Measurements from ENCODE around the gene EMILIN2.
"Not testable (repeated sequence)": the region's sequence is repeated elsewhere in the genome, so short reads cannot be mapped to it uniquely, and the experiment has no call there.

EMILIN2 gene

DNA sequence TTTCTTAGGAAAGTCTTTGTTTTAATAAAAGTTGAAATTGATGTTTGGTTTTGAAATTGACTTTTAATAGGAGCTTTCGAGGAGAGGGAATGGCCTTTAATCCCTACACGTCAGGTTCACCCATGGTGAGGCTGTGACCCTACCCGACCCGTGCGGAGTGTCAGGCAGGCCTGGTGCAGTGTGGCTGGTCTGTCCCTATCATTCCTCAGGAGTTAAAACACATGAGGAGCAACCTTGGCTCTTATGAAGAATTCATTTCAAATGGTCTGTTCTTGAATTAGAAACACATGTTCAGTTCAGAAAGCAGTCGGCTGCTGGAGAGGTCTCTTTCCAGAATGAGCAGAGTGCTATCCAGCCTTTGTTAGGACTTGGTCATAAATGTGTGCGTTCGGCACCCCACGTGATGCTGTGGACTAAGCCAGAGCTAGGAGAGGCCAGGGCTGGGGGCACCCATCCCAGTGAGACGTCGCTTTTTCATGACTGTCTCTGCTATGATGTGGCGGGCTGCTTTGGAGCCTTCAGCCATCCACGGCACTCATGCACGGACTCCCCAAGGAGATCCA lies 54.7 kb downstream of the EMILIN2 start:
- no peak for DNase-seq

DNA sequence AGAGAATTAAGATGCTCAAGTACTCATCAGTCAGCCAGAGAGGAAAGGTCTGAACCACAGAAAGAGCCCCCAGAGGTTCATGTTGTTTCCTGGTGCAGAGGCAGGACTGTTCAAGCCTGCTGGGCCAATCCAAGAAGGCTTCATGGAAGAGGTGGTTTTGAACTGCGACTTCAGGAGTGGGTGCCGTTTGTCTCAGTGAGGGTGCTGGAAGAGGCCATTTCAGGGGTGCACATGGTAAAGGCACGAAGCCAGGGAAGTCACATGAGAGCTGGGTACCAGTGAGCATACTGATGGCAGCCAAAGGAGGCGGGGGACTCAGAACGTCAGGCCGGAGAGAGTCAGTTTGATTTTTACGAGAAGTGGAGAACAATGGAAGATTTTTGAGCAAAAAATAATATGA lies 55.5 kb downstream of the EMILIN2 start:
- DNase-seq: no peak

DNA sequence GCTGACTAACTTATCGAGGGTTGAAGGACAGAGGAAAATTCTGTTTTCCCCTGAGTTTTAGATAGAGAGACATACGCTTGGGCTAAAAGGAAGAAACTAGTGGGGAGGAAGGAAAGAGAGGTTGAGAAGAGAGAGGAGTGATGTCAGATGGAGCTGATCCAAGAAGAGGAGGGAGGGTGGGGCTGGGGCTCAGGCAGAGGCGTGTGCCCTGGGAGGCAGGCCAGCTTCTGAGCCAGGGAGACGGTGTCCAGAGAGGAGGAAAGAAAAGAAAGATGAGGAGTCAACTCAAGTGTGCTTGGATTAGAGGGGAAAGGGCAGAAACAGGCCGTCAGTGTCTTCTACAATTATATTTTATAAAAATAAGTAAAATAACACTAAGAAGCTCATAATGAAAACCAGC lies 56.2 kb downstream of the EMILIN2 start:
- no peak for DNase-seq

GRCh38 chr18:2905854-2906703 lies 59.3 kb downstream of the EMILIN2 start:
- DNase-seq: peak; percentile 53

DNA sequence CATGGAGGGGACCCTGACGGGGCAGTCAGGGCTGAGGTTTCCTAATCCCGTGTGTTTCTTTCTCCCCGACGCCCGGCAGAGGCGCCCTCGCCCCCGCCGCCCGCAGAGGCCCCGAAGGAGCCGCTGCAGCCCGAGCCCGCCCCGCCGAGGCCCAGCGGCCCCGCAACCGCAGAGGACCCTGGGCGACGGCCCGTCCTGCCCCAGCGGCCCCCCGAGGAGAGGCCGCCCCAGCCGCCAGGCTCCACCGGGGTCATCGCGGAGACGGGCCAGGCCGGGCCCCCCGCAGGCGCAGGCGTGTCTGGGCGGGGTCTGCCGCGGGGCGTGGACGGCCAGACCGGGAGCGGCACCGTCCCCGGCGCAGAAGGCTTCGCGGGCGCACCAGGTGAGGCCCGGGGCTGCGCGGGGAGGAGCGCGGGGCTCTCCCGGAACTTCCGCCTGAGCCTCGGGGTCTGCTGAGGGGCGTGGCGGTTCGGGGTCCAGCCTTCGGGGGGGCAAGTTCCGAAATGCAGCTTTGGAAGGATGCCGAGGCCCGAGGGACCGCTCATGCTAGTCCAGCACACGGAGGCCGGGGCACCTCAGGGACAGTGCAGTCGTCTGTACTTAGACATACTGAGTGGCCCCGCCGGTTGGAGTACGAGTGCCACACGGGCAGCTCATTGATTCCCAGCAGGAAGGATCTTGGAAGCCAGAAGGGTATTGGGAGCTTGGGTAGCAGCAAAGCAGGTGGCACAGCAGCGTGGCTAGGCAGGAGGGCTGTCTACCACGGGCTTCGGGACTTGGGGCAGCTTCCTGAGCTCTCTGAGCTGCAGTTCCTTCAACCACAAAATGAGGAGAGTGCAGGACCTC lies 60.1 kb downstream of the EMILIN2 start:
- peak; percentile 62 for DNase-seq

DNA sequence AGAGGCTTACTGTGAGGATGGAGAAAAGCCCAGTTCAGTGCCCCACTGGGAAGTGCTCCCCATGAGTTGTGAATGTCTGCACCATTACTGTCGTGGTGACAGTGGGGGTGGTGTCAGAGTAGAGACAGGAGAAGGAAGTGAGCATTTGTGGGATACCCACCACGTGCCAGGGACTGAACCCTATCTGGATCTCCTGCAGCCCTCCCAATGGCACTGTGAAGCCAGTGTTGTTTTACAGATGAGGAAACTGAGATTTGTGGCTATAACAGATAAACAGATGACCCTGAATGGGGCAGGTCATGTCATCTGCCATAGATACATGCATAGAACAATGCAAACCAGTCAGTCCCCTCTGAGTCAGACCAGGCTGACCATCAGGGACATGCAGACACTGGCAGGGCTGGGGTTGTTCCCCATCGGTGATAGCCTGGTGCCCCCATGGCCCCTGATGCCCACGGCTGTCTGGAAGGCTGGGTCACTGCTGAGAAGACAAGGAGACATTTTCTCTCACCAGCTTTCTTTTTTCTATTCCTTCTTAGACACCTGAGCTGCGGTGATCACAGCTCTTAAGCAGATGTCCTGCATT lies 60.8 kb downstream of the EMILIN2 start:
- DNase-seq: no peak

DNA sequence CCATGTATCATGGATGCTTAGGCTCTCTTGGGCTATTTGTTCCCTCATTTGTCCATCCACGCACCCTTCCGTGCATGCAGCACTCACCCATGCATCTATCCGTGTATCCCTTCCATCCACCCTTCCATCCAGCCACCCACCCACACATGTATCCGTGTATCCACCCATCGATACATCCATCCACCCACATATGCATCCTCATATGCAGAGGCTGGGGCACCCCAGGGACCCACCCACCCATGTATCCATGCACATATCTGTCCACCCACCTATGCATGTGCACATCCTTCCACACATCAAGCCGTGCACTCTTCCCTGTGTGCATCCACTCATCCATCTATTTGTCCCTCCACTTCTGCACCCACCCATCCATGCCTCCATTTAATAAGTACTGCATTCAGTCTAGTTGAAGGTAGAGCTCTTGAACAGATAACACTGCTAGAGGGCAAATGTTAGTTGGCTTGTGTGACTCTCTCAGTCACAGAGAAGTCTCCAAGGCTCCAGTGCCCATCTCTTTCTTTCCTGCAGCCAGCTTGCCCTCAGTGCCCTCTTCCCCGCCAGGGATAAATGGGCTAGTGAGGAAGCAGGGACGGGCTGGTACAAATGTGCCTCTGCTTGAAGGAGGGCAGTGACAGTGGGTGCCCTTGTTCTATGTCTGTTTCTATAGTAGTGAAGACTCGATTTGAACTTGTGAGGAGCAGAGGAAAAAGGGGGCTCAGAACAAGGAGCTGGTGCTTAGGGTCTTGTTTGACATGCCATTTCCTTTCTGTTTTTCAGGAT lies 61.5 kb downstream of the EMILIN2 start:
- no peak for DNase-seq

GRCh38 chr18:2908946-2909335 lies 62.1 kb downstream of the EMILIN2 start:
- DNase-seq: no peak

DNA sequence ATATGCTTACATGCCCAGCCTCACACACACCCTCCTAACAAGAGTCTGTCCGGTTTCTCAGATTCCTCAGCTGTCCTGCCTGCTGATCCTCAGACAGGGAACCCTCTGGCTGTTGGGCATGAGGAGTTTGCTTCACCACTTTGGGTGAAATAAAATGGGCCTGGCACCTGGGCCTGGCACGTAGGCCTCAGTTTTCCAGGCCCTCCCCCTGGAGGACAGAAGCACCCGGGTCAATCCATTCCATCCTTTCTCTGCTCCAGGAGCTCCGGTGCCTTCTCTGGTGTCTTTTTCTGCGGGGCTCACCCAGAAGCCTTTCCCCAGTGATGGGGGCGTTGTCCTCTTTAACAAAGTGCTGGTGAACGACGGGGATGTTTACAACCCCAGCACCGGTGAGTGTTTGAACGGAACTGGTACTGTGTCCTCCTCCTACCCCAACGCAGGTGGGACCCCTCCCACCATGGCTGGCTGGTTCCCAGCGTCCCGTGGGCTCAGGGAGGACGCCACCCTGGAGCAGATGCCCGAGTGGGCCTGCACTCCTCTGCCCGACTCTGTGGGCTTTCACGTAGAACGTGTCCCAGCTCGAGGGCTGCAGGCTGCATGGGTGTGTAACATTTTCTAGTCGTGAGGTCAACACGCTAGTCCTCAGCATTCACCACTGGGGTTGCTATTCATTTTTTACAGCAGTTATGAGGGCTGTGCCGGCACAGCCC lies 62.8 kb downstream of the EMILIN2 start:
- DNase-seq: no peak

DNA sequence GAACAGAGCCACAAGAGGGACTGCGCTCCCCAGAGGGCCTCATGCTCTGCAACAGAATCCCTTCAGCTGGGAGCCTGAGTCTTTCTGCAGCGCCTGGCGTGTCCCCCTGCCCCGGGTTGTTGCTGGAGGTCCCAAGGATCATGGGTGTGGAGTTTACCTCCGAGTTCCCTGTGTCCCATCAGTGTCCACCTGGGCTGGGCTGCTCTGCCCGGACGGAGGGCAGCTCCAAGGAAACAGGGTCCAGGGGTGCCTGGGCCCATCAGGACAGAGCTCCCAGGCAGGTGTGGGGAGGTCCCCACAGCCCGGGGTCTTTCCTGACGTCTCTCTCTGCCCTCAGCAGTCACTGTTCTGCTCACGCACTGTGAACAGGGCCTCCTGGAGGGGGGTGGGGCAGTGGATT lies 63.5 kb downstream of the EMILIN2 start:
- no peak for DNase-seq

DNA sequence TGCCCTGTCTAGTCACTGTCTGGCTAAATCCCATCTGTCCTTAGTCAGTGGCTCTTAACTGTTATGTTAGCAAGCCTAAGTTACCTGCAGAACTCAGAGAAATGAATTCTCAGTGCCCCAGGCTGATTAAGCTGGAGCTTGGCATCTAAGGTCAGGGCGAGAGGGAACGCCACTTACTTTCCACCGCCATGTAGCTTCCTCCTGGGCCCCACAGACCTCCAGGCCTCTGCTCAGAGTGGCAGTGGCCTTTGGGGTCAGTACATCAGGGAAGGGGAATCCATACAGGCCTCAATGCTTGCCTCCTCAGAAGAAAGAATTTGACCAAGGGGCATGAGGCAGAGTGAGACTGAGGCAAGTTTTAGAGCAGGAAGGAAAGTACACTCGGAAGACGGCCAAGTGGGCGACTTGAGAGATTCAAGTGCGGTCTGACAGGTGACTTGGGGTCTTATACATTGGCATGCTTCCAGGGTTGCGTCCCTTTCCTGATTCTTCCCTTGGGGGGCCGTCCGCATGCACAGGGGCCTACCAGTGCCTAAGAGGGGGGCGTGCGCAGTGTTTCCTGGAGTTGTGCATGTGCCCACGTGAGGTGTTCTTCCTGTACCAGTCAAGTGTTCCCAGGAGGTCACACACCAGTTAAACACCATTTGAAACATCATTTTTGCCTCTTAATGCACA lies 64.1 kb downstream of the EMILIN2 start:
- DNase-seq: no peak

DNA sequence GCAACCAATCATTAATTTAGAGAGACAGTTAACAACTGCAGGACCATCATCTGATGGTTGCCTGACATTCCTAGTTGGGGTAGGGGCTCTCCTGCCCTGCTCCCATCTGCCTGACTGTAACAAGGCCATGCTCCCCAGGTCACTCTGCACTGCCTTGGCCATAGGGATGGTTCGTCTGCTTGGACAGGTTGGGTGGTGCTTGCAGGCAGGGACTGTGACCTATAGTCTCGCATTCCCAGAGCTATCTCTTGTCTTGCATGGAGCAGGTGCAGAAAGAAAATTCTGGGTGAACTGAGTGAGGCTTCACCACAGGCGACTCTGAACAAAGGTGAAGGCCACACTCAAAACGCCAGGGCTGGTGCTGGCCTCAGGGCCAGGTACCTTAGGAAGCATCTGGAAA lies 64.7 kb downstream of the EMILIN2 start:
- no peak for DNase-seq

DNA sequence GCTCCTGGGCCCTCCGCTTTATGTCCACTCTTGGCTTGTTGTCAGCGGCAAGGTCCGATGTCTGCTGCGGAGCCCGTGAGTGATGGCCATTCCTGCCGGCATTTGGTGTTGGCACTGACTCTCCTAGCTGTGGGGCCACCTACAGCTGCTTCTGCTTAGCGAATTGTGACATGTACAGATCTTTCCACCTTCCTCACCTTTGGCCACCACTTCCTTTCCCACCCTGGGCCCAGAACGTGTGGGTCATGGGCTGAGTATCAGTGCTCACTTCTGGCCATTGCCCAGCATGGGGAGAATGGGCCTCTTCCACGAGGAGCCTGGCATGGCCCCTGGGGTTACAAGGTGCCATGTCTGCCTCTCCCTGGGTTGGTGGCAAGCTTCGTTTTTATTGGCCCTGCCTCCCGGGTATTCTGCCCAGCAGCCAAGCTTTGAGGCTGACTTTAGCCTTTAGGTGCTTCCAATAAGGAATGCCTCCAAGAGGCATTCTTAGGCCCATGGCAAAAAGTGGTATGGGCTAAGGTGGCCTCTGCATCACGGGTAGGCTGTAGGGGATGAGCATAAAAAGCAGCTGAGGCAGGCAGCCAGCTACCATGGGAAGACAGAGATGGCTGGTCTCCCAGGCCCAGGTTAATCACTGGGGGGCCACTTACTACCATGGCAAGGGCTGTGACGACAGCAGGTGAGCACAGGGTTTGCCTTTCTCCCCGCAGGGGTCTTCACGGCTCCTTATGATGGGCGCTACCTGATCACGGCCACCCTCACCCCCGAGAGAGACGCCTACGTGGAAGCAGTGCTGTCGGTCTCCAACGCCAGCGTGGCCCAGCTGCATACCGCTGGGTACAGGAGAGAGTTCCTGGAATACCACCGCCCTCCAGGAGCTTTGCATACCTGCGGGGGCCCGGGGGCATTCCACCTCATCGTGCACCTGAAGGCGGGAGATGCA lies 65.8 kb downstream of the EMILIN2 start:
- no peak for DNase-seq

GRCh38 chr18:2913398-2914005 lies 66.7 kb downstream of the EMILIN2 start:
- no peak for DNase-seq

GRCh38 chr18:2914185-2914880 lies 67.5 kb downstream of the EMILIN2 start:
- DNase-seq: no peak

GRCh38 chr18:2914881-2915240 lies 68.1 kb downstream of the EMILIN2 start:
- no peak for DNase-seq

DNA sequence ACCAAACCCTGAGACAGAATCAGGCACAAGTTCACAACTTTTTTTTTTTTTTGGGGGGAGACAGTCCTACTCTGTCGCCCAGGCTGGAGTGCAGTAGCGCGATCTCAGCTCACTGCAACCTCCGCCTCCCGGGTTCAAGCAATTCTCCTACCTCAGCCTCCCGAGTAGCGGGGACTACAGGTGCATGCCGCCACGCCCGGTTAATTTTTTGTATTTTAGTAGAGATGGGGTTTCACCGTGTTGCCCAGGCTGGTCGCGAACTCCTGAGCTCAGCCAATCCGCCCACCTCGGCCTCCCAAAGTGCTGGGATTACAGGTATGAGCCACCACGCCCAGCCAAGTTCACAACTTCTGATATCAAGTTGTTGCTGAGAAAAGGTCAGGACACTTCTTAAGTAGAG lies 68.7 kb downstream of the EMILIN2 start:
- DNase-seq: not testable (repeated sequence)

DNA sequence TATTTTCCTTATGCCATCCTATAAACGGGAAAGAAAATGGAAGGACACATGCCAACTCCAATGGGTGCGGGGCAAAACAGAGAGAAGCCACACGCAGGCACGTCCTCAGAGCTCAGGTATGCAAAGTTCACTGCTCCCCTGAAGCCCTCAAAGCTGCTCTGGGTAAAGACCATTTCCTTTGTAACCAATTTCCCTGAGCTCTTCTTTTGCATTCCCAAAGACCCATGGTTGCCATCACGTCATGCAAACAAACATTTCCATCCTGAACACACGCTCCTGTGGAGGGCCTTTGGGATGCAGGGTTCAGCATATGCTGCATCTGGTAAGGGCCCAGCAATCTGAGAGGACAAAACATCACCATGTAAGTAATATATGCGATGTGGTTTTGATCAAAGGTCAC lies 69.4 kb downstream of the EMILIN2 start:
- no peak for DNase-seq
